ENCODE results near the gene LMO1. TPM values are rescaled to one million over a fixed set of nuclear protein-coding genes. Genes with fewer than 3 reads are reported as not detected.

The LMO1 gene
- total RNA-seq, 1 donor: not detected

DNA sequence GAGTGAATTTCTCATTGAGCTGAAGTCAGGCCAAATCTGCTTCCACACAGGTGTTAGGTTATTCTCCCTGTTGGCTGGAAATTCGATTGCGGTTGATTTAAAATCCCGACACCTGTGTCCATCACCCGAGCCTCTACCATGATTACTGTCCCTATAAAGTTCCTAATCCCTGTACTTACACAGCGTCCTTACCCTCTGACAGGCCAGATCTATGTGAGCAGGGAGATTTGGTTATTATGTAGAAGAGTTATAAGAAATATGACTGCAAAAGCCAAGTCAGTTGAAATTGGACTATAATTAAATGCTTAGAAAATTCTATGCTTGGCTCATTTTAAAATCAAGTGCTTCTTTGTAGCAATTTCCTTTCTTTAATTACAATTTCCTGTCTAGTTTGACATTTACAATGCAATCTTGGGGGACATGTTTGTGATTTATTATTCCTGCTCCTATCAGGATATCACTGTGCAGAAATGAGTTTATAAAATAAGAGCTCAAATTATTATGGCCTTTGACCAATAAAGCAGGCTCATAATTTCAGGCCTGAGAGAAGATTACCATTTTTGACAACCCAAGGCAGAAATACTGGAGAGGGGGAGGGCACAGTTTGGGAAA lies 32.5 kb upstream of the LMO1 start:
- Histone ChIP-seq H3K4me1 (ENCODE audit: insufficient read depth, low read length) (no peaks in the 10 kb centered on the region), H3K4me2 (ENCODE audit: insufficient read depth, low read length) (no peak overlapping the region), H3K79me2 (ENCODE audit: insufficient read depth, low read length) (no peaks in the 10 kb centered on the region), H3K27ac (ENCODE audit: low read depth, low read length) (no peak overlapping the region), H4K20me1 (ENCODE audit: insufficient read depth, low read length) (no peaks in the 10 kb centered on the region), H3K9me3 (ENCODE audit: low read depth, low read length) (no peaks in the 10 kb centered on the region), H2AFZ (ENCODE audit: low read length) (no peak overlapping the region), H3K27me3 (ENCODE audit: insufficient read depth, low read length) (peaks cover 3% of the 10 kb centered on the region), H3K4me3 (ENCODE audit: insufficient read depth, low read length) (no peak overlapping the region), H3K36me3 (ENCODE audit: insufficient read depth, low read length) (no peaks in the 10 kb centered on the region)
- TF ChIP-seq, protein P1, sequence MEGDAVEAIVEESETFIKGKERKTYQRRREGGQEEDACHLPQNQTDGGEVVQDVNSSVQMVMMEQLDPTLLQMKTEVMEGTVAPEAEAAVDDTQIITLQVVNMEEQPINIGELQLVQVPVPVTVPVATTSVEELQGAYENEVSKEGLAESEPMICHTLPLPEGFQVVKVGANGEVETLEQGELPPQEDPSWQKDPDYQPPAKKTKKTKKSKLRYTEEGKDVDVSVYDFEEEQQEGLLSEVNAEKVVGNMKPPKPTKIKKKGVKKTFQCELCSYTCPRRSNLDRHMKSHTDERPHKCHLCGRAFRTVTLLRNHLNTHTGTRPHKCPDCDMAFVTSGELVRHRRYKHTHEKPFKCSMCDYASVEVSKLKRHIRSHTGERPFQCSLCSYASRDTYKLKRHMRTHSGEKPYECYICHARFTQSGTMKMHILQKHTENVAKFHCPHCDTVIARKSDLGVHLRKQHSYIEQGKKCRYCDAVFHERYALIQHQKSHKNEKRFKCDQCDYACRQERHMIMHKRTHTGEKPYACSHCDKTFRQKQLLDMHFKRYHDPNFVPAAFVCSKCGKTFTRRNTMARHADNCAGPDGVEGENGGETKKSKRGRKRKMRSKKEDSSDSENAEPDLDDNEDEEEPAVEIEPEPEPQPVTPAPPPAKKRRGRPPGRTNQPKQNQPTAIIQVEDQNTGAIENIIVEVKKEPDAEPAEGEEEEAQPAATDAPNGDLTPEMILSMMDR (IDR thresholded peaks at IDR 0.05; ENCODE audit: extremely low read depth, low read depth, low read length): no peak
- DNase-seq (ENCODE audit: insufficient read length, low spot score, missing footprints): no peak

DNA sequence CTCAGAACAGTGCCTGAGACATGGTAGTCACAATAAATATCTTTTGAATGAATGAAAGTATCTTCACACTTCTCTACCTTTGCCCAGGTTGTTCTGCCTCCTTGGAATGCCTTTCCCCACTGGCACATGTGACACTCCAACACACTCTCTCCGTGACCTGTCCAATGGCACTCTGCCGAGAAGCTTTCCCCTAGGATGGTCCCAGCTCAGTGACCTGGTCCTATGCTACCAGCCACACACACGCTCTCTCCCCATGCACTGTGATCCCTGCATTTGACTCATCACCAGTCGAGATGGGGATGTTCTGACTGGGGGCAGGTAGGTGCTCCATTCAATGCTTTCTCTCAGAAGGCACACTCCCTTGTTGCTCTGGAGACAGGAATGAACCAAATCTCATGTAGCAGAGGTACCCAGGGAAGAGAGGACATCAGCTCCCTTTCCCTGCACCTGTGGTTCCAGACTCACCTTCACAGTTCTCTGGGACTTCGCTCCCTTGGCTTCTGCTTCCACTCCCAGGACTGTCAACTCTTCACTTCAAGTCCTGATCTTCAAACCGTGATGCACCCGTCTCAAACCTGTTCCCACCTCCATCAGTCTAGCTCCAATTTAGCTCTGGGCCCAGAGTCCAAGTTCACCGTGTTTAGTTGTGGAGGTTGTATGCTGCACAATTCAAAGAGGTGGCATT lies 30.7 kb upstream of the LMO1 start:
- no peaks in the 10 kb centered on the region for H4K20me1 ChIP-seq (ENCODE audit: insufficient read depth, low read length)
- H2AFZ ChIP-seq (ENCODE audit: low read length): no peak overlapping the region
- H3K27ac ChIP-seq (ENCODE audit: low read depth, low read length): no peak overlapping the region
- peaks cover 3% of the 10 kb centered on the region for H3K27me3 ChIP-seq (ENCODE audit: insufficient read depth, low read length)
- no peak overlapping the region for H3K4me2 ChIP-seq (ENCODE audit: insufficient read depth, low read length)
- TF ChIP-seq, protein P1 (IDR thresholded peaks at IDR 0.05; ENCODE audit: extremely low read depth, low read depth, low read length): no peak
- H3K4me1 ChIP-seq (ENCODE audit: insufficient read depth, low read length): no peaks in the 10 kb centered on the region
- no peak overlapping the region for H3K4me3 ChIP-seq (ENCODE audit: insufficient read depth, low read length)
- no peak for DNase-seq (ENCODE audit: insufficient read length, low spot score, missing footprints)
- no peaks in the 10 kb centered on the region for H3K79me2 ChIP-seq (ENCODE audit: insufficient read depth, low read length)
- H3K9me3 ChIP-seq (ENCODE audit: low read depth, low read length): no peaks in the 10 kb centered on the region
- H3K36me3 ChIP-seq (ENCODE audit: insufficient read depth, low read length): no peaks in the 10 kb centered on the region

DNA sequence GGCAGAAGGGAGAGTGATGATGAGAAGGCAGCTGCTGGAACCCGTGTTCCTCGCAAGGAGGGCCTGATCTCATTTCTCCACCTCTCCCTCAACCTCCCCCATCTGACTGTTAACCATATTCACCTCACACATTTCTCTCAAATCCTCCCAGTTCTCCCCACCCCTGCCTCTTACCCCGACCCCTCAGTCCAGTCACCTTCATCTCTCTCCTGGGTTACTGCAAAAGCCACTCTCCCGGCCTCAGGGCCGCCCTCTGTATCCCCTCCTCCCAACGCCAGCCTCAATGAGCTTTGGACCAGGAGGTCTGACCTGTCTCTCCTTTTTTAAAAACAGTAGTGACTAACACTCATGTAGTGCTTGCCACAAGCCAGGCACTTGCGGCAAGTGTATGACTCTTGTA lies 29.5 kb upstream of the LMO1 start:
- Histone ChIP-seq H3K27me3 (ENCODE audit: insufficient read depth, low read length) (peaks cover 3% of the 10 kb centered on the region), H3K4me3 (ENCODE audit: insufficient read depth, low read length) (no peak overlapping the region), H3K4me1 (ENCODE audit: insufficient read depth, low read length) (no peaks in the 10 kb centered on the region), H3K9me3 (ENCODE audit: low read depth, low read length) (no peaks in the 10 kb centered on the region), H3K79me2 (ENCODE audit: insufficient read depth, low read length) (no peaks in the 10 kb centered on the region), H3K4me2 (ENCODE audit: insufficient read depth, low read length) (no peak overlapping the region), H3K36me3 (ENCODE audit: insufficient read depth, low read length) (no peaks in the 10 kb centered on the region), H2AFZ (ENCODE audit: low read length) (no peak overlapping the region), H4K20me1 (ENCODE audit: insufficient read depth, low read length) (no peaks in the 10 kb centered on the region), H3K27ac (ENCODE audit: low read depth, low read length) (no peak overlapping the region)
- TF ChIP-seq, protein P1 (IDR thresholded peaks at IDR 0.05; ENCODE audit: extremely low read depth, low read depth, low read length): no peak
- DNase-seq (ENCODE audit: insufficient read length, low spot score, missing footprints): no peak

DNA sequence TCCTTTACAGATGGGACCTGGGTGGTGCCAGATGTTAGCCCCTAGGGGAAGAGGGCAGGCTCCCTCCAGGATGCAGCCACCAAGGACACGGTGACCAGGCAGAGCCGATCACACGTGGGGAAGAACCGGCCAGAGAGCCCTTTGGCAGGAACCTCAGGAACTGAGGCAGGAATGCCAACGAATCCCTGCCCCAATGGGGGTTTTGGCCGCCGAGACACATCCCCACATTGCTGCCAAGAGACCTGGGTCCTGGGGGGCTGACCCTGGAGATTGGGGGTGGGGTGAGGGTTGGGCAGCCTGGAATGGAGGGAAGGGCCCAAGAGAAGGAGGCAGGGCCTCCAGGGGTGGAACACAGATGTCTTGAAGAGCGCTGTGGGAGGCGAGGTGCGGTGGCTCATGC lies 28.7 kb upstream of the LMO1 start:
- Histone ChIP-seq H4K20me1 (ENCODE audit: insufficient read depth, low read length) (no peaks in the 10 kb centered on the region), H2AFZ (ENCODE audit: low read length) (no peak overlapping the region), H3K4me3 (ENCODE audit: insufficient read depth, low read length) (no peak overlapping the region), H3K4me2 (ENCODE audit: insufficient read depth, low read length) (no peak overlapping the region), H3K9me3 (ENCODE audit: low read depth, low read length) (no peaks in the 10 kb centered on the region), H3K79me2 (ENCODE audit: insufficient read depth, low read length) (no peaks in the 10 kb centered on the region), H3K27ac (ENCODE audit: low read depth, low read length) (no peak overlapping the region), H3K27me3 (ENCODE audit: insufficient read depth, low read length) (peaks cover 3% of the 10 kb centered on the region), H3K4me1 (ENCODE audit: insufficient read depth, low read length) (no peaks in the 10 kb centered on the region), H3K36me3 (ENCODE audit: insufficient read depth, low read length) (no peaks in the 10 kb centered on the region)
- TF ChIP-seq, protein P1 (IDR thresholded peaks at IDR 0.05; ENCODE audit: extremely low read depth, low read depth, low read length): no peak
- DNase-seq (ENCODE audit: insufficient read length, low spot score, missing footprints): no peak

Data from osteoblast (primary cell).